Esophagus muscularis mucosa (tissue), 4 donors: ENCODE data around the gene ETV7. TPM values are rescaled to one million over a fixed set of nuclear protein-coding genes. Genes with fewer than 3 reads are reported as not detected.

Experiments
- DNase-seq: peaks from one replicate; pipeline ENCODE4 v3.0.0-alpha.2; 2017; ENCODE audit errors: extremely low spot score
- H3K27ac ChIP-seq, 4 donors: fragments of 200-600 bp; sonication (generic); replicated peaks in 1 of 4; 1 replicate in 3 of 4; 2 replicates in 1 of 4; pipeline ENCODE4 v1.5.1; 2016 to 2019; ENCODE audit warnings: mild to moderate bottlenecking in 1 of 4
- H3K27me3 ChIP-seq, 4 donors: fragments of 200-600 bp; sonication (generic); one replicate each; pipeline versions ENCODE4 v1.5.1 to v1.6.0; 2016 to 2019
- H3K36me3 ChIP-seq, 4 donors: fragments of 200-600 bp; sonication (generic); one replicate each; pipeline ENCODE4 v1.5.1; 2016 to 2019
- H3K4me1 ChIP-seq, 4 donors: fragments of 200-600 bp; sonication (generic); one replicate each; pipeline ENCODE4 v1.5.1; 2016 to 2019
- H3K4me3 ChIP-seq, 4 donors: fragments of 200-600 bp; sonication (generic); 1 replicate in 2 of 4; 2 replicates in 2 of 4; pipeline ENCODE4 v1.5.1; 2016 to 2019; ENCODE audit warnings: mild to moderate bottlenecking in 4 of 4, moderate library complexity in 1 of 4
- H3K9me3 ChIP-seq, 4 donors: fragments of 200-600 bp; sonication (generic); 1 replicate in 3 of 4; 2 replicates in 1 of 4; pipeline ENCODE4 v1.5.1; 2016 to 2019
- EP300 ChIP-seq: sonication (generic); formaldehyde crosslinking; IDR thresholded peaks from one replicate; pipeline ENCODE4 v1.6.1; 2017; ENCODE audit warnings: antibody characterized with exemption
- POLR2A ChIP-seq: fragments of 450-650 bp; IDR thresholded peaks from one replicate; pipeline ENCODE4 v1.6.1; 2017; ENCODE audit warnings: antibody characterized with exemption, moderate library complexity, mild to moderate bottlenecking, low read depth
- POLR2AphosphoS5 ChIP-seq, 2 donors: sonication (generic); formaldehyde crosslinking; IDR thresholded peaks; one replicate each; pipeline ENCODE4 v1.6.1; 2017; ENCODE audit warnings: antibody characterized with exemption in 2 of 2
- WGBS: methylation state at CpG from one replicate; pipeline ENCODE4 v1.1.5; 2018; 5-methylcytosine and 5-hydroxymethylcytosine counted together
- intact Hi-C: fragments of 100-400 bp; cut with DNase I; formaldehyde crosslinking; loops from one replicate; pipeline ENCODE4 v1.15.1; 2023
- total RNA-seq, 4 donors: library from RNA; depleted of rRNA; stranded (reverse); fragments of >200 nt; gene quantifications; one replicate each; pipeline versions ENCODE4 v1.1.0 to v1.2.1, GENCODE V29; 2016
- TF ChIP-seq, protein P1 (sequence below), 3 experiments: fragments of 200-600 bp in 2 of 3; fragments of 450-650 bp in 1 of 3; sonication (generic) in 2 of 3; IDR thresholded peaks; one replicate each; pipeline ENCODE4 v1.5.1; 2017 to 2019; ENCODE audit warnings: antibody characterized with exemption in 3 of 3, mild to moderate bottlenecking in 2 of 3, moderate library complexity in 1 of 3

Gene ETV7
- total RNA-seq, 4 donors from 2014 or later, result 0.71 to 1.5 TPM; not detected in 2

GRCh38 chr6:36383606-36384005 lies 3.9 kb downstream of the ETV7 start:
- intact Hi-C loops, result no loop called here
- DNase-seq, result no peak

DNA sequence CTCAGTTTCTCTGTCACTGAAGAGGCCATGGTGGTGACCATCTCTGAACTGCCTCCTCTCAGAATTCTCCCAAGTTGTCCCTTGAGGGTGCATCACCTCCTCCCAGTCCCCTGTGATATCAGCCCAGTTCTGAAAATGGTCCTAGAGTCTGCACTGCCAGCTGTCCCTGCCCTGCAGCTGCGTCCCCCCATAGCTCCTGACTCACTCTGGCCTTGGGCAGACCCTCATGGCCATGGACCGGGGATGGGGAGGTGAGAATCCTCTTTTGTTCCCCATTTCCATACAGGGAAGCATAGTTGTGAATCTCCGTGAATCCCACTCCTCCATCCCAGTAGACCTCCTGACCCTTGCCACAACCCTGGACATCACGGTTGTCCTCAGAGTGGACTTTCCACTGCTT lies 4.5 kb downstream of the ETV7 start:
- intact Hi-C loops, result no loop called here
- Histone ChIP-seq H3K36me3 (no peaks in the 10 kb centered on the region), H3K4me3 (no peak overlapping the region), H3K9me3 (no peaks in the 10 kb centered on the region), H3K27ac (no peak overlapping the region), H3K27me3 (no peaks in the 10 kb centered on the region), H3K4me1 (peaks cover 11 to 22% (median 19%) of the 10 kb centered on the region in 4 donors)
- no peak for TF ChIP-seq POLR2A
- no peak for TF ChIP-seq POLR2AphosphoS5 (IDR thresholded peaks at IDR 0.05)
- TF ChIP-seq, protein P1, sequence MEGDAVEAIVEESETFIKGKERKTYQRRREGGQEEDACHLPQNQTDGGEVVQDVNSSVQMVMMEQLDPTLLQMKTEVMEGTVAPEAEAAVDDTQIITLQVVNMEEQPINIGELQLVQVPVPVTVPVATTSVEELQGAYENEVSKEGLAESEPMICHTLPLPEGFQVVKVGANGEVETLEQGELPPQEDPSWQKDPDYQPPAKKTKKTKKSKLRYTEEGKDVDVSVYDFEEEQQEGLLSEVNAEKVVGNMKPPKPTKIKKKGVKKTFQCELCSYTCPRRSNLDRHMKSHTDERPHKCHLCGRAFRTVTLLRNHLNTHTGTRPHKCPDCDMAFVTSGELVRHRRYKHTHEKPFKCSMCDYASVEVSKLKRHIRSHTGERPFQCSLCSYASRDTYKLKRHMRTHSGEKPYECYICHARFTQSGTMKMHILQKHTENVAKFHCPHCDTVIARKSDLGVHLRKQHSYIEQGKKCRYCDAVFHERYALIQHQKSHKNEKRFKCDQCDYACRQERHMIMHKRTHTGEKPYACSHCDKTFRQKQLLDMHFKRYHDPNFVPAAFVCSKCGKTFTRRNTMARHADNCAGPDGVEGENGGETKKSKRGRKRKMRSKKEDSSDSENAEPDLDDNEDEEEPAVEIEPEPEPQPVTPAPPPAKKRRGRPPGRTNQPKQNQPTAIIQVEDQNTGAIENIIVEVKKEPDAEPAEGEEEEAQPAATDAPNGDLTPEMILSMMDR (IDR thresholded peaks at IDR 0.05), result no peak
- TF ChIP-seq EP300, result no peak
- WGBS, result 68% methylated on average over 4 of the region's 4 CpGs
- no peak for DNase-seq

More at GRCh38 chr6:36383606-36384005, 3.9 kb downstream of the ETV7 start:
- H3K4me1 ChIP-seq, result peaks cover 11 to 25% (median 24%) of the 10 kb centered on the region in 4 donors
- no peaks in the 10 kb centered on the region for H3K9me3 ChIP-seq
- TF ChIP-seq EP300, result no peak
- TF ChIP-seq, protein P1 (IDR thresholded peaks at IDR 0.05), result no peak
- TF ChIP-seq POLR2A, result no peak
- TF ChIP-seq POLR2AphosphoS5 (IDR thresholded peaks at IDR 0.05), result no peak
- no peak overlapping the region for H3K27ac ChIP-seq
- no peaks in the 10 kb centered on the region for H3K27me3 ChIP-seq
- WGBS, result 87% methylated on average over 2 of the region's 2 CpGs
- H3K4me3 ChIP-seq, result no peak overlapping the region
- no peaks in the 10 kb centered on the region for H3K36me3 ChIP-seq

DNA sequence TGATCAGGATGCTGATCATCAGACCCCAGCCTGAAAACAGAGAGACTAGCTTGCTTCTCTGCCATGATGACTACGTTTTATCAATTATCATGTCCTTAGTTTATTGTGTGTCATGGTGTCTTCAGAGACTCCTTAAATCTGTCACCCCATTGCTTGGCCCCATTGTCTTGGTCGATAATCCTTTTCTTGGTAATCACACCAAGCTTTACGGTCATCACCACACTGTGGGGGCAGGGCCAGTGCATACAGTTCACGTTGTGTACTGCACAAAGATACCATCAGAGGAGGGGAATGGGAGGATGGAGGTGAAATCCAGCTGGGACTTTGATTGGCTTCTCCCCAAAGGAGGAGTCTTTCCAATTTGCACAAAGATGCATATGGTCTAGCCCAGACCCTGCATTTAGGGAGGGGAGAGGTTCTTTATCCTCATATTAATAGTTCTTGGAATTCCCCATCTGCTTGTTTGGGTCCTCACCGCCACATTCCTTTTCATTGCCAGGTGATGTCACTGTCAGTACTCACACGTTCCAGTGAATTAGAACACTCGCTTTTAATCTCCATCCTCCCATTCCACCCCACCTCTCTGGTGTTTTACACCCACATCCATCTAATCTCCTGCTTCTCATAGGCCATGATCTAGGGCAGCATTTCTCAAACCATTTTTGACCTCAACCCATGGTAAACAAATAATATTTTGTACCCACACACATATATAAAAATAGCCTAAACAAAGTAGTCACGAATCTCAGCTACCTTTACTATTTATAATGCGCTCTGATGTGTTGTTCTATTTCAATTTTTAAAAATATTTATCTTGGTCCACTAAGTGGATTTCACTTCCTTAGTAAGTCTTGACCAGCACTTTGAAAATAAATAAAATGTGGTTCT lies 5.7 kb downstream of the ETV7 start:
- 83% methylated on average over 9 of the region's 9 CpGs for WGBS
- Histone ChIP-seq H3K27me3 (no peaks in the 10 kb centered on the region), H3K4me3 (no peak overlapping the region), H3K4me1 (peaks cover 5 to 10% (median 7%) of the 10 kb centered on the region in 4 donors), H3K27ac (no peak overlapping the region), H3K36me3 (no peaks in the 10 kb centered on the region), H3K9me3 (no peaks in the 10 kb centered on the region)
- no peak for DNase-seq
- intact Hi-C loops, result no loop called here
- no peak for TF ChIP-seq POLR2AphosphoS5 (IDR thresholded peaks at IDR 0.05)
- TF ChIP-seq, protein P1 (IDR thresholded peaks at IDR 0.05), result no peak
- no peak for TF ChIP-seq EP300
- TF ChIP-seq POLR2A, result no peak

- no peak for TF ChIP-seq POLR2A
- no peak for TF ChIP-seq EP300
- TF ChIP-seq, protein P1 (IDR thresholded peaks at IDR 0.05), result no peak
- TF ChIP-seq POLR2AphosphoS5 (IDR thresholded peaks at IDR 0.05), result no peak
- no peak for DNase-seq
- no peak overlapping the region for H3K27ac ChIP-seq
- H3K27me3 ChIP-seq, result no peaks in the 10 kb centered on the region
- intact Hi-C loops, result no loop called here
- H3K9me3 ChIP-seq, result no peaks in the 10 kb centered on the region
- H3K4me3 ChIP-seq, result no peak overlapping the region
- H3K4me1 ChIP-seq, result no peaks in the 10 kb centered on the region
- 98% methylated on average over 4 of the region's 4 CpGs for WGBS
- H3K36me3 ChIP-seq, result no peaks in the 10 kb centered on the region
Measured at GRCh38 chr6:36380166-36380565, 7.3 kb downstream of the ETV7 start.
